DOHH2 (cell line): ENCODE data around the gene RAB6B.

ENCODE experiments used
- H3F3A ChIP-seq: fragments of 200-600 bp; sonication (generic), shearing (Covaris generic); 2 replicates; pipeline ENCODE4 v1.6.0; 2016; ENCODE audit warnings: antibody characterized with exemption, mild to moderate bottlenecking; ENCODE audit not compliant: control insufficient read depth, insufficient read depth
- H3K27ac ChIP-seq: fragments of 200-600 bp; sonication (generic); 2 replicates; pipeline ENCODE4 v1.5.1; 2014; ENCODE audit warnings: low read depth, mild to moderate bottlenecking, low read length, moderate library complexity
- H3K27me3 ChIP-seq: fragments of 200-600 bp; sonication (generic); 2 replicates; pipeline ENCODE4 v1.6.1; 2014; ENCODE audit warnings: mild to moderate bottlenecking, low read length, mixed read lengths; ENCODE audit not compliant: control insufficient read depth
- H3K36me3 ChIP-seq: fragments of 200-600 bp; sonication (generic); 2 replicates; pipeline ENCODE4 v1.6.1; 2014; ENCODE audit warnings: mild to moderate bottlenecking, low read length, moderate library complexity, mixed read lengths; ENCODE audit not compliant: control insufficient read depth
- H3K4me1 ChIP-seq: fragments of 200-600 bp; sonication (generic); 2 replicates; pipeline ENCODE4 v1.6.1; 2014; ENCODE audit warnings: mild to moderate bottlenecking, low read length, mixed read lengths; ENCODE audit not compliant: control insufficient read depth
- H3K4me2 ChIP-seq: fragments of 200-600 bp; sonication (generic); 2 replicates; pipeline ENCODE4 v1.6.0; 2014; ENCODE audit warnings: mild to moderate bottlenecking, low read length, moderate library complexity
- H3K4me3 ChIP-seq: fragments of 200-600 bp; sonication (generic); 2 replicates; pipeline ENCODE4 v1.5.1; 2014; ENCODE audit warnings: mild to moderate bottlenecking, low read length, mixed read lengths
- H3K79me2 ChIP-seq: fragments of 200-600 bp; sonication (generic); 2 replicates; pipeline ENCODE4 v1.6.1; 2014; ENCODE audit warnings: mild to moderate bottlenecking, low read length, mixed read lengths; ENCODE audit not compliant: control insufficient read depth
- H3K9me2 ChIP-seq: fragments of 200-600 bp; sonication (generic); replicated peaks from 2 replicates; pipeline ENCODE4 v1.6.1; 2014; ENCODE audit warnings: mild to moderate bottlenecking, low read length, mixed read lengths; ENCODE audit not compliant: control insufficient read depth
- H3K9me3 ChIP-seq: fragments of 200-600 bp; sonication (generic); 2 replicates; pipeline ENCODE4 v1.6.1; 2014; ENCODE audit warnings: antibody characterized with exemption, low read length, mixed read lengths; ENCODE audit not compliant: control insufficient read depth, insufficient read depth
- H4K20me1 ChIP-seq: fragments of 200-600 bp; sonication (generic); 2 replicates; pipeline ENCODE4 v1.6.0; 2014; ENCODE audit warnings: low read depth, mild to moderate bottlenecking, antibody characterized with exemption, low read length, moderate library complexity; ENCODE audit not compliant: control insufficient read depth, insufficient read depth
- EZH2phosphoT487 ChIP-seq: fragments of 200-600 bp; sonication (generic); IDR thresholded peaks from 2 replicates; pipeline ENCODE4 v1.6.1; 2017; ENCODE audit warnings: borderline replicate concordance, mild to moderate bottlenecking, antibody characterized with exemption, low read length, moderate library complexity, mixed read lengths
- TF ChIP-seq, protein P1 (sequence below): fragments of 200-600 bp; sonication (generic); IDR thresholded peaks from one replicate; pipeline ENCODE4 v1.5.1; 2014; ENCODE audit warnings: antibody characterized with exemption, mild to moderate bottlenecking, low read depth, low read length; ENCODE audit not compliant: poor library complexity, severe bottlenecking

Gene RAB6B

GRCh38 chr3:133838296-133838789 is 57.3 kb downstream of the RAB6B start:
- H4K20me1 ChIP-seq = no peaks in the 10 kb centered on the region
- H3K79me2 ChIP-seq = no peaks in the 10 kb centered on the region
- no peaks in the 10 kb centered on the region for H3K36me3 ChIP-seq
- no peaks in the 10 kb centered on the region for H3K9me2 ChIP-seq
- no peaks in the 10 kb centered on the region for H3F3A ChIP-seq
- no peaks in the 10 kb centered on the region for H3K9me3 ChIP-seq
- H3K27ac ChIP-seq = no peak overlapping the region
- H3K4me1 ChIP-seq = no peaks in the 10 kb centered on the region
- no peak overlapping the region for H3K4me3 ChIP-seq
- H3K27me3 ChIP-seq = no peaks in the 10 kb centered on the region; the same call in 1 of the 2 replicates
- TF ChIP-seq EZH2phosphoT487 = no peak
- no peak overlapping the region for H3K4me2 ChIP-seq

DNA sequence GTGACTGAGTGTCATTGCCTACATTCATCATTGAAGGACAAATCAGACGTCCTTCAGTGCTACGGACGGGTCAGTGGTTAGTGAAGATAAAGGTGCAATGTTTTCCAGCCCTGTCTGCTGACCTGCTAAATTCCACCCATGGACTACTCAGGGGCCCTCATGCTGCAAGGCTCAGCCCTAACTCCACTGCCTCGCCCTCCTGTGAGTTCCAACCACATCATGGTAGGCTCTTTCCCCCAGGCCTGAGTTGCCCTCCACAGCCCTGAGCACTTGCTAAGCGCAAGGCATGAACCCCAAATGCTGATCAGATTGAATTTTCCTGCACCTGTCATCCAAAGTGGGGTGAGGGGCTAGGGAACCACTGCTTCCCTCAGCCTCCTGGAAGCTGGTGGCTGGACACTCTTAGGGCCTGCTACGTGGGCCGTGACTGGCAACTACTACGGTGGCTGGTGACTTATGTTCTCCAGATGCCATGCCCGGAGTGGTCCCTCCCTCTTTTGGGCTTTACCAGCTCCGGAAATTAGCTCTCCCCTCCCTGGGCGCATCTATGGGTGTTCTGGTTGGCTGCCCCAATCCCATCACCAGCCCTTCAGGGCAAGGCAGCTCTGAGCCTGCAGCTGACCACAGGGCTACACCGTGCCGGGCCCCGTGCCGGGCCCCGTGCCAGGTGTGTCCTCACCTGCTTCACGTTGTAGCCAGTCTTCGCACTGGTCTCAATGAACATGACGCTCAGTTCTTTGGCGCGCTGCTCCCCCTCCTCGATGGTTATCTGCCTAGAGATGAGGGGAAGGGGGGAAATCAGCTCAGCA is 58.0 kb downstream of the RAB6B start:
- Histone ChIP-seq H3K79me2 (no peaks in the 10 kb centered on the region), H3K27ac (no peak overlapping the region), H3K36me3 (no peaks in the 10 kb centered on the region), H3K4me3 (no peak overlapping the region), H3K9me2 (no peaks in the 10 kb centered on the region), H4K20me1 (no peaks in the 10 kb centered on the region), H3K9me3 (no peaks in the 10 kb centered on the region), H3K4me1 (no peaks in the 10 kb centered on the region), H3F3A (no peaks in the 10 kb centered on the region), H3K27me3 (no peaks in the 10 kb centered on the region), H3K4me2 (no peak overlapping the region)
- TF ChIP-seq, protein P1, sequence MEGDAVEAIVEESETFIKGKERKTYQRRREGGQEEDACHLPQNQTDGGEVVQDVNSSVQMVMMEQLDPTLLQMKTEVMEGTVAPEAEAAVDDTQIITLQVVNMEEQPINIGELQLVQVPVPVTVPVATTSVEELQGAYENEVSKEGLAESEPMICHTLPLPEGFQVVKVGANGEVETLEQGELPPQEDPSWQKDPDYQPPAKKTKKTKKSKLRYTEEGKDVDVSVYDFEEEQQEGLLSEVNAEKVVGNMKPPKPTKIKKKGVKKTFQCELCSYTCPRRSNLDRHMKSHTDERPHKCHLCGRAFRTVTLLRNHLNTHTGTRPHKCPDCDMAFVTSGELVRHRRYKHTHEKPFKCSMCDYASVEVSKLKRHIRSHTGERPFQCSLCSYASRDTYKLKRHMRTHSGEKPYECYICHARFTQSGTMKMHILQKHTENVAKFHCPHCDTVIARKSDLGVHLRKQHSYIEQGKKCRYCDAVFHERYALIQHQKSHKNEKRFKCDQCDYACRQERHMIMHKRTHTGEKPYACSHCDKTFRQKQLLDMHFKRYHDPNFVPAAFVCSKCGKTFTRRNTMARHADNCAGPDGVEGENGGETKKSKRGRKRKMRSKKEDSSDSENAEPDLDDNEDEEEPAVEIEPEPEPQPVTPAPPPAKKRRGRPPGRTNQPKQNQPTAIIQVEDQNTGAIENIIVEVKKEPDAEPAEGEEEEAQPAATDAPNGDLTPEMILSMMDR = no peak
- no peak for TF ChIP-seq EZH2phosphoT487

DNA sequence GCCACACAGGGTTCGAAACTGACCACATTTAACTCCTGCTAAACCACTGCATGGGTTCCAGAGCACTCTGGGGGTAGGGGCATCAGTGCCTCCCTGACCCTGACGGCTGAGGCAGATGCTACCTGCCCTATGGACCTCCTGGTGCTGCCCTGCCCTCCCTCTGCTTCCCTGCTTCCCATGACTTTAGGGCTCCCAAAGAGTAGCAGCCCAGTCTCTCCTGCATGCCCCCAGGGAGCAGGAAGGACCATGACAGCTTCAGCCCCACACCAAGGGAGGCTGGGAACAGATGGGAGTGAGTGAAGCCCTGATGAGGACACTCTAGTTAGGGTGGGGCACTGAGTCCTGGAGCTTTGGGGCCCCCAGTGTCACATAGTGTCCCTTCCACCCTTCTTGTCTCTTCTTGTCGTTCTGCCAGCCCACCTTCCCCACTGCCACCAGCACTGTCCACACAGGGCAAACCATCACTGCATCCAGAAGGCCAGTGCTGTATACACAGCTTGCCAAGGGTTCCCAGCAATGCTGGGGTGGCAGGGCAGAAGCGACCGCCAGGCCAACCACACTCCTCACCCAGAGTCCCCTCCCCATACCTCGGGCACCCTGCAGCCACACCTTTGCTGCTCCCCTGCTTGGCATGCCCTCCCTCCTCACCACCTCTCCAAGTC is 59.1 kb downstream of the RAB6B start:
- Histone ChIP-seq H3K27me3 (no peaks in the 10 kb centered on the region), H3F3A (no peaks in the 10 kb centered on the region), H3K9me3 (no peaks in the 10 kb centered on the region), H3K79me2 (no peaks in the 10 kb centered on the region), H4K20me1 (no peaks in the 10 kb centered on the region), H3K27ac (no peak overlapping the region), H3K4me3 (no peak overlapping the region), H3K36me3 (no peaks in the 10 kb centered on the region), H3K9me2 (no peaks in the 10 kb centered on the region), H3K4me1 (no peaks in the 10 kb centered on the region), H3K4me2 (no peak overlapping the region)
- TF ChIP-seq EZH2phosphoT487 = no peak
- TF ChIP-seq, protein P1 = no peak

DNA sequence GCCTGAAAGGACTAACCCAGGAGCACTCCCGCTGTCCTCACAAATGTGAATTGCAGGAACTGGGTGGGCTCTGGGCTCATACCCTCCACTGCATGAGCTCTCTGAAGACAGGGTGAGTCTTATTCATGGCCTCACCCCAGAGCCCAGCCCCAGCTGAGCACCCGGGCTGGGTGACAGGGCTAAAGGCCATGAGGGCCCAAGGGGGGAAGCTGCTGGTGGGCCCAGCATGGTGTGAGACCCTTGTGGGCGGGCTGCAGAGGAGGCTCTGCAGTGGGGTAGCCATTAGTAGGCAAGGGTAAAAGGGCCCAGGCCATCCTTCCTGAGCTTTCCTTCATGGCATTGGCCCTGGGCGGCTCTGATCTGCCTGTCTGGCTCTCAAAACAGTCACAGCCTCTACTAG is 59.7 kb downstream of the RAB6B start:
- H4K20me1 ChIP-seq = no peaks in the 10 kb centered on the region
- H3K9me3 ChIP-seq = no peaks in the 10 kb centered on the region
- no peak overlapping the region for H3K27ac ChIP-seq
- H3K79me2 ChIP-seq = no peaks in the 10 kb centered on the region
- H3K4me2 ChIP-seq = no peak overlapping the region
- no peak for TF ChIP-seq EZH2phosphoT487
- TF ChIP-seq, protein P1 = no peak
- no peaks in the 10 kb centered on the region for H3K4me1 ChIP-seq
- H3K4me3 ChIP-seq = no peak overlapping the region
- H3K9me2 ChIP-seq = no peaks in the 10 kb centered on the region
- H3F3A ChIP-seq = no peaks in the 10 kb centered on the region
- no peaks in the 10 kb centered on the region for H3K27me3 ChIP-seq
- H3K36me3 ChIP-seq = no peaks in the 10 kb centered on the region
